Psoas muscle (tissue), 8 donors: ENCODE data around the gene MRC1. TPM values are rescaled to one million over a fixed set of nuclear protein-coding genes. Genes with fewer than 3 reads are reported as not detected.

Experiments
- ATAC-seq, 4 donors: fragments of 200-7000 bp; cut with Tn5 transposase; one replicate each; pipeline ENCODE4 v1.9.1; 2020; ENCODE audit warnings: moderate library complexity in 3 of 4, mild to moderate bottlenecking in 2 of 4
- DNase-seq, 2 donors: peaks; one replicate each; pipeline ENCODE4 v3.0.0-alpha.2; 2020
- H3K27ac ChIP-seq: fragments of 200-600 bp; one replicate; pipeline ENCODE4 v1.8.0; 2022
- H3K27me3 ChIP-seq, 3 donors: fragments of 200-600 bp in 1 of 3; one replicate each; pipeline versions ENCODE4 v1.6.1 to v1.8.0; 2013 to 2022; ENCODE audit warnings: low read length in 2 of 3, mild to moderate bottlenecking in 2 of 3, moderate library complexity in 1 of 3; ENCODE audit not compliant: insufficient read depth in 3 of 3
- H3K36me3 ChIP-seq, 2 donors: fragments of 200-600 bp in 1 of 2; one replicate each; pipeline versions ENCODE4 v1.6.1 to v1.8.0; 2013 to 2022; ENCODE audit warnings: low read depth in 1 of 2, mild to moderate bottlenecking in 1 of 2, moderate library complexity in 1 of 2; ENCODE audit not compliant: insufficient read depth in 1 of 2
- H3K4me1 ChIP-seq: fragments of 200-600 bp; one replicate; pipeline ENCODE4 v1.8.0; 2022
- H3K4me3 ChIP-seq: fragments of 200-600 bp; one replicate; pipeline ENCODE4 v1.8.0; 2022; ENCODE audit warnings: mild to moderate bottlenecking
- H3K9me3 ChIP-seq: fragments of 200-600 bp; one replicate; pipeline ENCODE4 v1.8.0; 2022
- CTCF ChIP-seq: fragments of 200-600 bp; IDR thresholded peaks from one replicate; pipeline ENCODE4 v1.8.0; 2022; ENCODE audit warnings: antibody characterized with exemption
- WGBS, 3 donors: extraction: QIAGEN DNeasy Blood & Tissue Kit; methylation state at CpG; one replicate each; pipeline versions ENCODE4 v1.1.6 to v1.1.7; 2013; 5-methylcytosine and 5-hydroxymethylcytosine counted together
- intact Hi-C, 2 donors: fragments of 100-400 bp; cut with DNase I; formaldehyde crosslinking; loops; one replicate each; pipeline versions ENCODE4 v1.11.0 to v1.14.2; 2022
- polyA plus RNA-seq, 3 donors: library from polyadenylated mRNA; stranded (reverse); fragments of 200-250 nt; gene quantifications; one replicate each; pipeline ENCODE4 v1.2.3, GENCODE V29; 2013
- total RNA-seq, 4 donors: library from RNA; stranded (reverse); fragmentation: NEBNext Ultra II Directional in 2 of 4; extraction: Animal tissue kit (Norgen Biotek cat#: 25700) in 2 of 4; gene quantifications; one replicate each; pipeline versions ENCODE4 v1.2.1 to v1.2.4, GENCODE V29; 2021 to 2023
- donor health status: healthy with polysubstance abuse.
- donor health status: DM: no; HTN: no; CAD: no; lungs with moderate emphysema.
- donor health status: Bipolar disorder and iron deficiency.
- donor health status: healthy.
- donor health status: DM: yes; HTN: yes; CAD: no.
- donor health status: DM: no; HTN: no; CAD: no.
- donor health status: DM: no; HTN: no; CAD: no.
- donor health status: DM: yes; HTN: yes; CAD: no.

MRC1 gene
- total and polyA plus RNA-seq, 7 donors, result 1.6 to 16.4 (median 9.3) TPM

GRCh38 chr10:17790651-17791050 lies 18.5 kb upstream of the MRC1 start:
- Histone ChIP-seq H3K36me3 (no peaks in the 10 kb centered on the region), H3K27me3 (no peaks in the 10 kb centered on the region), H3K9me3 (no peaks in the 10 kb centered on the region), H3K4me3 (no peak overlapping the region), H3K4me1 (no peaks in the 10 kb centered on the region), H3K27ac (no peak overlapping the region)
- WGBS, 3 donors, result 81 to 86% (median 86%) methylated on average over 2 of the region's 2 CpGs
- DNase-seq, result no peak
- intact Hi-C loops, result no loop called here
- TF ChIP-seq CTCF, result no peak
- no peak for ATAC-seq

- no peak for TF ChIP-seq CTCF
- ATAC-seq, result no peak
- no peak overlapping the region for H3K27ac ChIP-seq
These were observed 16.2 kb upstream of the MRC1 start for GRCh38 chr10:17792991-17793390.

GRCh38 chr10:17793823-17794644 lies 15.1 kb upstream of the MRC1 start:
- Histone ChIP-seq H3K27ac (no peak overlapping the region), H3K4me3 (no peak overlapping the region), H3K9me3 (no peaks in the 10 kb centered on the region), H3K36me3 (no peaks in the 10 kb centered on the region), H3K4me1 (no peaks in the 10 kb centered on the region), H3K27me3 (no peaks in the 10 kb centered on the region)
- ATAC-seq (no peak), DNase-seq (no peak)
- intact Hi-C loops, result no loop called here
- TF ChIP-seq CTCF, result no peak
- WGBS, 3 donors, result 78 to 84% (median 78%) methylated on average over 6 of the region's 6 CpGs

More at GRCh38 chr10:17792991-17793390, 16.2 kb upstream of the MRC1 start:
- H3K4me1 ChIP-seq, result no peaks in the 10 kb centered on the region
- H3K36me3 ChIP-seq, result no peaks in the 10 kb centered on the region
- no peak overlapping the region for H3K4me3 ChIP-seq
- DNase-seq, result no peak
- no peaks in the 10 kb centered on the region for H3K27me3 ChIP-seq
- intact Hi-C loops, result no loop called here
- no peaks in the 10 kb centered on the region for H3K9me3 ChIP-seq

- H3K27ac ChIP-seq, result no peak overlapping the region
- no peak overlapping the region for H3K4me3 ChIP-seq
- H3K36me3 ChIP-seq, result no peaks in the 10 kb centered on the region
- no peaks in the 10 kb centered on the region for H3K4me1 ChIP-seq
- intact Hi-C loops, result no loop called here
- ATAC-seq (no peak), DNase-seq (no peak)
- no peaks in the 10 kb centered on the region for H3K27me3 ChIP-seq
- no peak for TF ChIP-seq CTCF
- 68 to 76% (median 76%) methylated on average over 4 of the region's 4 CpGs for WGBS, 3 donors
- no peaks in the 10 kb centered on the region for H3K9me3 ChIP-seq
These were observed 14.1 kb upstream of the MRC1 start for GRCh38 chr10:17795083-17795482.
